IMR-90 (cell line): ENCODE measurements around the gene SLC30A7. TPM values are rescaled to one million over a fixed set of nuclear protein-coding genes. Genes with fewer than 3 reads are reported as not detected.

ENCODE experiments used
- ATAC-seq: fragments of 200-7000 bp; cut with Tn5 transposase; 2 replicates; pipeline ENCODE4 v1.9.1; 2020; ENCODE audit warnings: low read depth, mild to moderate bottlenecking, moderate library complexity
- BruUV-seq: library from RNA; stranded (reverse); fragments of 400-500 nt; replicated peaks from 2 replicates; lab custom pipeline; 2021; lab: Mats Ljungman, UMichigan
- CTCF ChIA-PET: fragments of 300-600 bp; formaldehyde crosslinking; extraction: SDS; loops from one replicate; lab custom pipeline; 2021; ENCODE audit warnings: antibody characterized with exemption; lab: Yijun Ruan, JAX
- POLR2A ChIA-PET: fragments of 300-600 bp; sonication (Branson Sonifier 250); formaldehyde crosslinking; loops from one replicate; lab custom pipeline; 2022; ENCODE audit warnings: antibody characterized with exemption; ENCODE audit not compliant: unreplicated experiment; lab: Charles Lee
- DNase-seq: peaks from one replicate; pipeline ENCODE4 v3.0.0; 2013
- H2AFZ ChIP-seq: replicated peaks from 2 replicates; pipeline ENCODE3; 2013; ENCODE audit warnings: low read length, mild to moderate bottlenecking; ENCODE audit not compliant: poor library complexity
- H2AK5ac ChIP-seq: 2 replicates; pipeline ENCODE4 v1.6.1; 2013; ENCODE audit warnings: low read depth, low read length, inconsistent platforms
- H2AK9ac ChIP-seq: replicated peaks from 2 replicates; pipeline ENCODE3; 2013; ENCODE audit warnings: mild to moderate bottlenecking, low read depth, low read length, moderate library complexity; ENCODE audit not compliant: poor library complexity
- H2BK120ac ChIP-seq: 2 replicates; pipeline ENCODE4 v1.6.1; 2013; ENCODE audit warnings: low read depth, low read length, inconsistent platforms
- H2BK15ac ChIP-seq: 3 replicates; pipeline ENCODE4 v1.6.1; 2013; ENCODE audit warnings: low read depth, low read length, inconsistent platforms
- H2BK20ac ChIP-seq: 2 replicates; pipeline ENCODE4 v1.6.1; 2013; ENCODE audit warnings: low read depth, mild to moderate bottlenecking, inconsistent platforms, low read length, moderate library complexity
- H2BK5ac ChIP-seq: 2 replicates; pipeline ENCODE4 v1.6.1; 2013; ENCODE audit warnings: mild to moderate bottlenecking, low read depth, low read length, inconsistent platforms; ENCODE audit not compliant: poor library complexity, severe bottlenecking
- H3K14ac ChIP-seq: replicated peaks from 2 replicates; pipeline ENCODE4 v1.6.1; 2013; ENCODE audit warnings: low read depth, low read length, inconsistent platforms
- H3K18ac ChIP-seq: 2 replicates; pipeline ENCODE4 v1.6.1; 2013; ENCODE audit warnings: low read depth, low read length, control low read depth
- H3K23ac ChIP-seq: 2 replicates; pipeline ENCODE4 v1.6.1; 2013; ENCODE audit warnings: low read depth, low read length, inconsistent platforms
- H3K27ac ChIP-seq: 2 replicates; pipeline ENCODE4 v1.5.1; 2013; ENCODE audit warnings: mild to moderate bottlenecking, control low read depth, low read length; ENCODE audit not compliant: insufficient read depth
- H3K27me3 ChIP-seq: 2 replicates; pipeline ENCODE4 v1.6.1; 2013; ENCODE audit warnings: low read length; ENCODE audit not compliant: control insufficient read depth, insufficient read depth
- H3K36me3 ChIP-seq: 2 replicates; pipeline ENCODE4 v1.6.1; 2013; ENCODE audit warnings: low read length, mixed read lengths; ENCODE audit not compliant: control insufficient read depth, insufficient read depth
- H3K4ac ChIP-seq: 2 replicates; pipeline ENCODE4 v1.6.1; 2013; ENCODE audit warnings: low read depth, low read length, inconsistent platforms
- H3K4me1 ChIP-seq: 2 replicates; pipeline ENCODE4 v1.6.1; 2013; ENCODE audit warnings: low read length, mixed read lengths; ENCODE audit not compliant: control insufficient read depth, insufficient read depth
- H3K4me2 ChIP-seq: 2 replicates; pipeline ENCODE4 v1.6.1; 2013; ENCODE audit warnings: low read depth, mild to moderate bottlenecking, control low read depth, low read length, moderate library complexity
- H3K4me3 ChIP-seq: 2 replicates; pipeline ENCODE4 v1.5.1; 2013; ENCODE audit warnings: low read depth, mild to moderate bottlenecking, control low read depth, low read length, moderate library complexity; ENCODE audit not compliant: insufficient read depth
- H3K56ac ChIP-seq: 2 replicates; pipeline ENCODE4 v1.6.1; 2013; ENCODE audit warnings: low read length, inconsistent platforms; ENCODE audit not compliant: insufficient read depth; ENCODE audit errors: extremely low read depth
- H3K79me1 ChIP-seq, 2 experiments: 2 replicates each; pipeline ENCODE4 v1.6.1; 2013; ENCODE audit warnings: low read length in 2 of 2, inconsistent platforms in 1 of 2, low read depth in 1 of 2
- H3K9ac ChIP-seq: 2 replicates; pipeline ENCODE4 v1.6.1; 2013; ENCODE audit warnings: low read depth, low read length, control low read depth
- H3K9me1 ChIP-seq: 2 replicates; pipeline ENCODE4 v1.6.1; 2013; ENCODE audit warnings: low read length, inconsistent platforms; ENCODE audit not compliant: insufficient read depth
- H3K9me3 ChIP-seq: 2 replicates; pipeline ENCODE4 v1.6.1; 2013; ENCODE audit warnings: low read length; ENCODE audit not compliant: control insufficient read depth, insufficient read depth
- H4K20me1 ChIP-seq: 2 replicates; pipeline ENCODE4 v1.6.1; 2013; ENCODE audit warnings: low read length, inconsistent platforms; ENCODE audit not compliant: insufficient read depth
- H4K5ac ChIP-seq: 2 replicates; pipeline ENCODE4 v1.6.1; 2013; ENCODE audit warnings: mild to moderate bottlenecking, low read depth, low read length, control low read depth
- H4K8ac ChIP-seq, 2 experiments: 2 replicates each; pipeline ENCODE4 v1.6.1; 2013; ENCODE audit warnings: low read depth in 2 of 2, low read length in 2 of 2, control low read depth in 1 of 2, inconsistent platforms in 1 of 2
- H4K91ac ChIP-seq: 2 replicates; pipeline ENCODE4 v1.6.1; 2013; ENCODE audit warnings: low read depth, low read length, inconsistent platforms; ENCODE audit not compliant: insufficient read depth
- CHD1 ChIP-seq: IDR thresholded peaks from 2 replicates; pipeline ENCODE4 v1.6.1; 2012; ENCODE audit warnings: low read depth, low read length, improper control_type of control experiment
- FOS ChIP-seq: fragments of 150-350 bp; IDR thresholded peaks from 2 replicates; pipeline ENCODE4 v1.6.1; 2016; ENCODE audit warnings: low read depth, low read length
- MAFK ChIP-seq: IDR thresholded peaks from 2 replicates; pipeline ENCODE4 v1.6.1; 2012; ENCODE audit warnings: low read depth, low read length, improper control_type of control experiment
- MAZ ChIP-seq: IDR thresholded peaks from 2 replicates; pipeline ENCODE4 v1.6.1; 2012; ENCODE audit warnings: low read depth, mild to moderate bottlenecking, low read length, improper control_type of control experiment, moderate library complexity, borderline replicate concordance
- MXI1 ChIP-seq: IDR thresholded peaks from 2 replicates; pipeline ENCODE4 v1.6.1; 2012; ENCODE audit warnings: low read depth, mild to moderate bottlenecking, low read length, moderate library complexity, borderline replicate concordance
- NFE2L2 ChIP-seq: fragments of 150-350 bp; IDR thresholded peaks from 2 replicates; pipeline ENCODE4 v1.6.1; 2016; ENCODE audit warnings: low read depth, mild to moderate bottlenecking, low read length
- POLR2A ChIP-seq: IDR thresholded peaks from 2 replicates; pipeline ENCODE4 v1.6.1; 2012; ENCODE audit warnings: mild to moderate bottlenecking, low read depth, low read length
- RAD21 ChIP-seq: IDR thresholded peaks from 2 replicates; pipeline ENCODE4 v1.6.1; 2012; ENCODE audit warnings: low read length, improper control_type of control experiment
- SMC3 ChIP-seq: fragments of 150-350 bp; IDR thresholded peaks from 2 replicates; pipeline ENCODE4 v1.6.1; 2016; ENCODE audit warnings: low read depth, mild to moderate bottlenecking, antibody characterized with exemption, low read length, moderate library complexity
- WGBS, 2 experiments: methylation state at CpG; one replicate each; pipeline versions ENCODE4 v1.1.5 to v1.1.7; 2013; ENCODE audit warnings: missing lambda C conversion rate in 2 of 2; ENCODE audit not compliant: insufficient read length in 1 of 2; ENCODE audit errors: extremely low coverage in 2 of 2; 5-methylcytosine and 5-hydroxymethylcytosine counted together
- dilution Hi-C: fragments of 300-500 bp; cut with HindIII; formaldehyde crosslinking; loops from one replicate; pipeline ENCODE4 v1.14.3; 2018; ENCODE audit warnings: low sequenced_read_pairs; ENCODE audit not compliant: unreplicated experiment
- in situ Hi-C: fragments of 300-500 bp; cut with MboI; formaldehyde crosslinking; loops from 3 replicates; pipeline ENCODE4 v1.14.3; 2019; ENCODE audit warnings: low sequenced_read_pairs, inconsistent platforms, mixed read lengths
- intact Hi-C: fragments of 100-400 bp; cut with micrococcal nuclease; formaldehyde crosslinking; loops from 2 replicates; pipeline ENCODE4 v1.10.0; 2022
- polyA plus RNA-seq, 3 experiments: library from polyadenylated mRNA; depleted of rRNA; stranded (reverse); fragments of >200 nt; gene quantifications; 2 replicates each; pipeline ENCODE4 v1.2.3, GENCODE V29; 2012; ENCODE audit warnings: low replicate concordance in 1 of 3
- total RNA-seq: library from RNA; depleted of rRNA; stranded (reverse); fragments of >200 nt; gene quantifications from 2 replicates; pipeline ENCODE4 v1.2.3, GENCODE V29; 2012
- TF ChIP-seq, protein P1 (sequence below): conservative IDR thresholded peaks from 2 replicates; pipeline ENCODE4 v1.5.1; 2012; ENCODE audit warnings: mild to moderate bottlenecking, low read depth, low read length, improper control_type of control experiment
- TF ChIP-seq, protein P2 (sequence below): fragments of 150-350 bp; IDR thresholded peaks from 2 replicates; pipeline ENCODE4 v1.6.1; 2017; ENCODE audit warnings: mild to moderate bottlenecking, antibody characterized with exemption, low read length, low read depth

The SLC30A7 gene
- total and polyA plus RNA-seq, 2 of the 4 experiments (the other 2 are of a cell fraction), result 8.4 to 60.2 TPM

DNA sequence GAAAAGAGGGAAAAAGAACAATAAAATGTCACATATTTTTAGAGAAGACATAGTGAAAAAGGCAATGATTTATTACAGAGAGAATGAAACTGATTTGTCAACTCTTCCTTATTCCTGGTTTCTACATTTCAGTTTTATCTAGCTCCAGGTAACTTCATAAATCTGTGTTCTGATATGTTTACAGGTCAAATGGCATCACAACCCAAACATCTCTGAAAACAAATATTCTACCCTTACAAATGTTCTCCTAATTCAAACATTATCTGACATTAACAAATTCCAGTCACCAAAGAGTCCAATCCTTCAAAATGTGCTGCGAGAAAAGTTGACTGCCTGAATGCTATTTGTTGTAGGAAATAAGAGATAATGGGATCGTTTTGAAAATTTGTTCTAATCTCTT is 21.5 kb upstream of the SLC30A7 start:
- Histone ChIP-seq H4K5ac (no peak overlapping the region), H2BK15ac (no peak overlapping the region), H3K27ac (no peak overlapping the region), H3K79me1 (no peaks in the 10 kb centered on the region), H3K4ac (no peak overlapping the region), H3K14ac (no peak overlapping the region), H3K9me1 (no peaks in the 10 kb centered on the region), H2AK9ac (no peak overlapping the region), H3K4me3 (no peak overlapping the region), H3K9me3 (peaks cover 2% of the 10 kb centered on the region), H2BK5ac (no peak overlapping the region), H3K36me3 (peaks cover 7% of the 10 kb centered on the region), H2AFZ (no peak overlapping the region), H3K23ac (no peak overlapping the region), H2AK5ac (no peak overlapping the region), H3K4me2 (no peak overlapping the region), H3K18ac (no peak overlapping the region), H3K4me1 (no peaks in the 10 kb centered on the region), H3K27me3 (no peaks in the 10 kb centered on the region), H4K91ac (no peak overlapping the region), H2BK20ac (no peak overlapping the region), H3K56ac (no peak overlapping the region), H3K9ac (no peak overlapping the region), H4K20me1 (no peaks in the 10 kb centered on the region), H4K8ac (no peak overlapping the region), H2BK120ac (no peak overlapping the region)
- no peak for DNase-seq
- intact Hi-C loops, result no loop called here
- in situ Hi-C loops, result no loop called here
- TF ChIP-seq NFE2L2 (no peak), SMC3 (no peak), MAFK (no peak), MXI1 (no peak), MAZ (no peak), FOS (no peak), RAD21 (no peak), POLR2A (no peak), CHD1 (no peak)
- TF ChIP-seq, protein P1, sequence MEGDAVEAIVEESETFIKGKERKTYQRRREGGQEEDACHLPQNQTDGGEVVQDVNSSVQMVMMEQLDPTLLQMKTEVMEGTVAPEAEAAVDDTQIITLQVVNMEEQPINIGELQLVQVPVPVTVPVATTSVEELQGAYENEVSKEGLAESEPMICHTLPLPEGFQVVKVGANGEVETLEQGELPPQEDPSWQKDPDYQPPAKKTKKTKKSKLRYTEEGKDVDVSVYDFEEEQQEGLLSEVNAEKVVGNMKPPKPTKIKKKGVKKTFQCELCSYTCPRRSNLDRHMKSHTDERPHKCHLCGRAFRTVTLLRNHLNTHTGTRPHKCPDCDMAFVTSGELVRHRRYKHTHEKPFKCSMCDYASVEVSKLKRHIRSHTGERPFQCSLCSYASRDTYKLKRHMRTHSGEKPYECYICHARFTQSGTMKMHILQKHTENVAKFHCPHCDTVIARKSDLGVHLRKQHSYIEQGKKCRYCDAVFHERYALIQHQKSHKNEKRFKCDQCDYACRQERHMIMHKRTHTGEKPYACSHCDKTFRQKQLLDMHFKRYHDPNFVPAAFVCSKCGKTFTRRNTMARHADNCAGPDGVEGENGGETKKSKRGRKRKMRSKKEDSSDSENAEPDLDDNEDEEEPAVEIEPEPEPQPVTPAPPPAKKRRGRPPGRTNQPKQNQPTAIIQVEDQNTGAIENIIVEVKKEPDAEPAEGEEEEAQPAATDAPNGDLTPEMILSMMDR, result no peak
- TF ChIP-seq, protein P2, sequence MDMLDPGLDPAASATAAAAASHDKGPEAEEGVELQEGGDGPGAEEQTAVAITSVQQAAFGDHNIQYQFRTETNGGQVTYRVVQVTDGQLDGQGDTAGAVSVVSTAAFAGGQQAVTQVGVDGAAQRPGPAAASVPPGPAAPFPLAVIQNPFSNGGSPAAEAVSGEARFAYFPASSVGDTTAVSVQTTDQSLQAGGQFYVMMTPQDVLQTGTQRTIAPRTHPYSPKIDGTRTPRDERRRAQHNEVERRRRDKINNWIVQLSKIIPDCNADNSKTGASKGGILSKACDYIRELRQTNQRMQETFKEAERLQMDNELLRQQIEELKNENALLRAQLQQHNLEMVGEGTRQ, result no peak
- no CpG with 5 or more reads among the region's 2 CpGs for whole genome bisulfite sequencing, 2 experiments
- no TSS peak for BruUV-seq
- no peak for ATAC-seq
- ChIA-PET CTCF (interaction anchor here (1.2 kb wide), 1 partner anchor 415 kb away, joined by 3 read pairs; no protein-coding TSS in a partner anchor), POLR2A (no interaction called here)
- dilution Hi-C loops, result no loop called here
